HCT116 (cell line): ENCODE data around the gene TAF1. TPM values are rescaled to one million over a fixed set of nuclear protein-coding genes. Genes with fewer than 3 reads are reported as not detected.
"Not testable (repeated sequence)": the region's sequence is repeated elsewhere in the genome, so short reads cannot be mapped to it uniquely, and the experiment has no call there.

Experiments used
- ATAC-seq: fragments of 200-7000 bp; cut with Tn5 transposase; 2 replicates; pipeline ENCODE4 v1.9.1; 2020; ENCODE audit warnings: mild to moderate bottlenecking, moderate library complexity
- BruUV-seq: library from RNA; stranded (reverse); fragments of 400-500 nt; replicated peaks from 2 replicates; lab custom pipeline; 2021; lab: Mats Ljungman, UMichigan
- CTCF ChIA-PET: fragments of 300-600 bp; sonication (Branson Sonifier 250); formaldehyde crosslinking; loops from one replicate; lab custom pipeline; 2021; ENCODE audit warnings: antibody characterized with exemption; lab: Charles Lee
- POLR2A ChIA-PET: fragments of 300-600, 350-600 bp; sonication (Branson Sonifier 250); formaldehyde crosslinking; loops from one replicate; lab custom pipeline; 2021; ENCODE audit warnings: antibody characterized with exemption; lab: Charles Lee
- RAD21 ChIA-PET, 2 experiments: fragments of 300-600 bp; sonication (Branson Sonifier 250); formaldehyde crosslinking; loops; one replicate each; lab custom pipeline; 2023; ENCODE audit warnings: low total read pairs in 2 of 2; ENCODE audit not compliant: uncharacterized antibody in 2 of 2, unreplicated experiment in 2 of 2, low non-redundant PET in 1 of 2; lab: Charles Lee
- DNase-seq: peaks from one replicate; pipeline ENCODE4 v3.0.0-alpha.2; 2010; ENCODE audit warnings: low read depth, low spot score
- H2AFZ ChIP-seq: fragments of 200-600 bp; shearing (Covaris generic), sonication (generic); 2 replicates; pipeline ENCODE4 v1.6.1; 2017; ENCODE audit warnings: low read depth, mixed run types, mixed read lengths, antibody characterized with exemption, low read length; ENCODE audit not compliant: poor library complexity, severe bottlenecking
- H3K27ac ChIP-seq: 2 replicates; pipeline ENCODE4 v1.5.1; 2012; ENCODE audit warnings: low read depth, low read length
- H3K27me3 ChIP-seq: fragments of 200-600 bp; sonication (generic); 2 replicates; pipeline ENCODE4 v1.6.1; 2016; ENCODE audit warnings: mixed run types, low read length, mixed read lengths; ENCODE audit not compliant: insufficient read depth
- H3K36me3 ChIP-seq, 2 experiments: fragments of 200-500 bp in 1 of 2; fragments of 200-600 bp in 1 of 2; sonication (Bioruptor generic) in 1 of 2; sonication (generic) in 1 of 2; 2 replicates each; pipeline versions ENCODE4 v1.5.1 to v1.6.1; 2014 to 2016; ENCODE audit warnings: low read length in 2 of 2, inconsistent platforms in 1 of 2, mixed read lengths in 1 of 2, mixed run types in 1 of 2; ENCODE audit not compliant: insufficient read depth in 2 of 2, control insufficient read depth in 1 of 2
- H3K4me1 ChIP-seq, 2 experiments: fragments of 200-600 bp in 1 of 2; sonication (generic) in 1 of 2; 2 replicates each; pipeline versions ENCODE4 v1.5.1 to v1.6.1; 2012 to 2017; ENCODE audit warnings: low read length in 2 of 2, inconsistent platforms in 1 of 2, mild to moderate bottlenecking in 1 of 2, mixed read lengths in 1 of 2, mixed run types in 1 of 2, moderate library complexity in 1 of 2; ENCODE audit not compliant: insufficient read depth in 2 of 2, control insufficient read depth in 1 of 2
- H3K4me2 ChIP-seq: fragments of 200-600 bp; sonication (generic); 2 replicates; pipeline ENCODE4 v1.6.1; 2017; ENCODE audit warnings: mixed run types, low read length, mixed read lengths
- H3K4me3 ChIP-seq, 2 experiments: fragments of 200-600 bp in 1 of 2; sonication (generic) in 1 of 2; replicated peaks in 1 of 2; 2 replicates each; pipeline ENCODE4 v1.5.1; 2011 to 2016; ENCODE audit warnings: low read length in 2 of 2, control low read depth in 1 of 2, low read depth in 1 of 2, mild to moderate bottlenecking in 1 of 2, mixed read lengths in 1 of 2, mixed run types in 1 of 2
- H3K79me2 ChIP-seq: fragments of 200-600 bp; sonication (generic); 2 replicates; pipeline ENCODE4 v1.6.1; 2017; ENCODE audit warnings: mild to moderate bottlenecking, mixed run types, low read length, moderate library complexity, mixed read lengths; ENCODE audit not compliant: insufficient read depth
- H3K9ac ChIP-seq: fragments of 200-600 bp; sonication (generic); 2 replicates; pipeline ENCODE4 v1.6.1; 2016; ENCODE audit warnings: low read length, mixed read lengths
- H3K9me2 ChIP-seq: fragments of 200-600 bp; sonication (generic), shearing (Covaris generic); 2 replicates; pipeline ENCODE4 v1.6.1; 2017; ENCODE audit warnings: mixed run types, mild to moderate bottlenecking, moderate library complexity; ENCODE audit not compliant: insufficient read depth
- H3K9me3 ChIP-seq, 2 experiments: fragments of 200-500 bp in 1 of 2; fragments of 200-600 bp in 1 of 2; sonication (Bioruptor generic) in 1 of 2; sonication (generic) in 1 of 2; 2 replicates each; pipeline ENCODE4 v1.6.1; 2014 to 2017; ENCODE audit warnings: low read length in 2 of 2, mixed read lengths in 2 of 2, inconsistent platforms in 1 of 2, low read depth in 1 of 2, mild to moderate bottlenecking in 1 of 2, mixed run types in 1 of 2, moderate library complexity in 1 of 2; ENCODE audit not compliant: control insufficient read depth in 1 of 2, insufficient read depth in 1 of 2
- H4K20me1 ChIP-seq: fragments of 200-600 bp; sonication (generic), shearing (Covaris generic); 2 replicates; pipeline ENCODE4 v1.6.1; 2017; ENCODE audit warnings: mixed run types, mild to moderate bottlenecking, moderate library complexity; ENCODE audit not compliant: insufficient read depth
- ATF3 ChIP-seq: IDR thresholded peaks from 2 replicates; pipeline ENCODE4 v1.6.1; 2012
- CBX3 ChIP-seq: IDR thresholded peaks from 2 replicates; pipeline ENCODE4 v1.6.1; 2012; ENCODE audit warnings: low read depth
- CTCF ChIP-seq, 3 experiments: fragments of 200-600 bp in 1 of 3; sonication (generic) in 1 of 3; IDR thresholded peaks in 2 of 3; conservative IDR thresholded peaks in 1 of 3; 2 replicates each; pipeline ENCODE4 v1.5.1; 2012 to 2017; ENCODE audit warnings: low read depth in 2 of 3, low read length in 2 of 3, antibody characterized with exemption in 1 of 3, borderline replicate concordance in 1 of 3, control low read depth in 1 of 3, mild to moderate bottlenecking in 1 of 3, mixed read lengths in 1 of 3, mixed run types in 1 of 3, moderate library complexity in 1 of 3; ENCODE audit not compliant: insufficient read depth in 1 of 3
- EGR1 ChIP-seq: IDR thresholded peaks from 2 replicates; pipeline ENCODE4 v1.6.1; 2012; ENCODE audit warnings: low read depth
- ELF1 ChIP-seq: IDR thresholded peaks from 2 replicates; pipeline ENCODE4 v1.6.1; 2012; ENCODE audit warnings: low read depth, borderline replicate concordance
- JUND ChIP-seq: IDR thresholded peaks from 2 replicates; pipeline ENCODE4 v1.6.1; 2012
- MAX ChIP-seq: IDR thresholded peaks from 2 replicates; pipeline ENCODE4 v1.6.1; 2012
- POLR2A ChIP-seq: IDR thresholded peaks from 2 replicates; pipeline ENCODE4 v1.7.0; 2011; ENCODE audit warnings: borderline replicate concordance; ENCODE audit not compliant: insufficient read depth, insufficient read length; ENCODE audit errors: extremely low read depth
- REST ChIP-seq: IDR thresholded peaks from 2 replicates; pipeline ENCODE4 v1.6.1; 2012; ENCODE audit warnings: low read depth
- SRF ChIP-seq: IDR thresholded peaks from 2 replicates; pipeline ENCODE4 v1.6.1; 2012; ENCODE audit warnings: low read depth
- YY1 ChIP-seq: IDR thresholded peaks from 2 replicates; pipeline ENCODE4 v1.6.1; 2011; ENCODE audit warnings: low read length, low read depth, moderate library complexity, mild to moderate bottlenecking; ENCODE audit not compliant: insufficient replicate concordance; ENCODE audit errors: extremely low read depth
- ZFX ChIP-seq: fragments of 450-650 bp; IDR thresholded peaks from 2 replicates; pipeline ENCODE4 v1.6.1; 2017
- intact Hi-C: fragments of 100-400 bp; cut with micrococcal nuclease; formaldehyde crosslinking; loops from 2 replicates; pipeline ENCODE4 v1.10.0; 2022
- total RNA-seq: library from RNA; stranded (reverse); gene quantifications from one replicate; pipeline ENCODE4 v1.2.1, GENCODE V29; 2021; ENCODE audit not compliant: unreplicated experiment

Gene TAF1
- total RNA-seq, 1 experiment from 2014 or later, result 27.7 TPM

- BruUV-seq, result no TSS peak
- H3K27me3 ChIP-seq, result no peaks in the 10 kb centered on the region
- intact Hi-C loops, result no loop called here
- H3K9me3 ChIP-seq, result no peaks in the 10 kb centered on the region
- H3K4me2 ChIP-seq, result no peak overlapping the region
- peaks cover 16 to 32% of the 10 kb centered on the region in 2 experiments; a peak in 3 of 4 replicates for H3K36me3 ChIP-seq
- no peak for ATAC-seq
- CTCF ChIA-PET, result no interaction called here
- no peak overlapping the region for H3K9ac ChIP-seq
- TF ChIP-seq CBX3 (no peak), EGR1 (no peak), ATF3 (no peak), JUND (no peak), REST (no peak), YY1 (no peak), POLR2A (no peak), SRF (no peak), CTCF (IDR thresholded peaks at IDR 0.05 in 2 of 3, conservative IDR thresholded peaks at IDR 0.05 in 1 of 3; ENCODE audit: borderline replicate concordance in 1 of 3, insufficient read depth in 1 of 3, low read depth in 2 of 3, low read length in 2 of 3) (no peak), ZFX (no peak), ELF1 (no peak), MAX (no peak)
- TF ChIP-seq, all 23 proteins: peak for 0
- DNase-seq, result no peak
- Histone ChIP-seq H3K27ac (no peak overlapping the region), H2AFZ (no peak overlapping the region), H3K79me2 (no peaks in the 10 kb centered on the region), H3K9me2 (no peaks in the 10 kb centered on the region), H3K4me3 (no peak overlapping the region), H4K20me1 (no peaks in the 10 kb centered on the region), H3K4me1 (no peaks in the 10 kb centered on the region)
- POLR2A ChIA-PET, result no interaction called here
- RAD21 ChIA-PET, result no interaction called here
These were observed 12.6 kb downstream of the TAF1 start for GRCh38 chrX:71378732-71379131.

GRCh38 chrX:71391725-71392124, 25.6 kb downstream of the TAF1 start:
- H3K27me3 ChIP-seq, result not testable (repeated sequence)

More at GRCh38 chrX:71391725-71392124, 25.6 kb downstream of the TAF1 start:
- BruUV-seq, H3K9me2 ChIP-seq, H3K4me2 ChIP-seq, H3K79me2 ChIP-seq, intact Hi-C loops, H4K20me1 ChIP-seq, H3K9ac ChIP-seq, CTCF ChIA-PET, H3K9me3 ChIP-seq, H3K27ac ChIP-seq, ATAC-seq, H2AFZ ChIP-seq, DNase-seq, POLR2A ChIA-PET, H3K36me3 ChIP-seq, RAD21 ChIA-PET, H3K4me1 ChIP-seq, H3K4me3 ChIP-seq: not testable (repeated sequence)
